ENCODE data around the gene RHPN2. TPM values are rescaled to one million over a fixed set of nuclear protein-coding genes. Genes with fewer than 3 reads are reported as not detected.
"Not testable (repeated sequence)": the region's sequence is repeated elsewhere in the genome, so short reads cannot be mapped to it uniquely, and the experiment has no call there.

RHPN2 gene
- total and polyA plus RNA-seq, 4 donors: 4.0 to 17.5 (median 11.5) TPM

- no peak for TF ChIP-seq CTCF (IDR thresholded peaks at IDR 0.05; ENCODE audit: control extremely low read depth, extremely low read depth)
- no peak for ATAC-seq (ENCODE audit: insufficient read depth, low FRiP score)
- Histone ChIP-seq H3K36me3 (ENCODE audit: control insufficient read depth in 4 of 4, insufficient read depth in 4 of 4, low read length in 4 of 4) (peaks cover 0 to 2% (median 0%) of the 10 kb centered on the region in 4 donors), H3K27ac (ENCODE audit: low read depth in 1 of 2, low read length in 1 of 2) (no peak overlapping the region), H3K27me3 (ENCODE audit: control insufficient read depth in 3 of 3, insufficient read depth in 3 of 3, low read length in 2 of 3) (no peaks in the 10 kb centered on the region), H3K9ac (ENCODE audit: insufficient read depth in 1 of 2, low read length in 2 of 2) (no peak overlapping the region), H3K9me3 (ENCODE audit: control insufficient read depth in 4 of 4, insufficient read depth in 3 of 4, low read length in 3 of 4) (peaks cover 0 to 4% (median 0%) of the 10 kb centered on the region in 4 donors), H3K4me3 (no peak overlapping the region), H3K4me1 (ENCODE audit: control insufficient read depth in 5 of 5, insufficient read depth in 5 of 5, low read length in 5 of 5) (no peaks in the 10 kb centered on the region)
- WGBS, 2 donors: 89% methylated on average over 8 of the region's 8 CpGs
- DNase-seq: no peak
Observed at GRCh38 chr19:33024398-33024797, 40.3 kb downstream of the RHPN2 start.

GRCh38 chr19:33022472-33023116 lies 42.1 kb downstream of the RHPN2 start:
- no peak for TF ChIP-seq CTCF (IDR thresholded peaks at IDR 0.05; ENCODE audit: control extremely low read depth, extremely low read depth)
- Histone ChIP-seq H3K27me3 (ENCODE audit: control insufficient read depth in 3 of 3, insufficient read depth in 3 of 3, low read length in 2 of 3) (no peaks in the 10 kb centered on the region), H3K4me1 (ENCODE audit: control insufficient read depth in 5 of 5, insufficient read depth in 5 of 5, low read length in 5 of 5) (no peaks in the 10 kb centered on the region), H3K9me3 (ENCODE audit: control insufficient read depth in 4 of 4, insufficient read depth in 3 of 4, low read length in 3 of 4) (peaks cover 0 to 2% (median 0%) of the 10 kb centered on the region in 4 donors), H3K27ac (ENCODE audit: low read depth in 1 of 2, low read length in 1 of 2) (no peak overlapping the region), H3K4me3 (no peak overlapping the region), H3K9ac (ENCODE audit: insufficient read depth in 1 of 2, low read length in 2 of 2) (peak overlapping the region in 1 of 2 donors; percentile 46), H3K36me3 (ENCODE audit: control insufficient read depth in 4 of 4, insufficient read depth in 4 of 4, low read length in 4 of 4) (peaks cover 0 to 2% (median 0%) of the 10 kb centered on the region in 4 donors)
- DNase-seq: peak in 2 of 3 donors; percentile 7 to 10
- whole genome bisulfite sequencing, 2 donors: 53 to 59% methylated on average over 11 of the region's 11 CpGs
- ATAC-seq (ENCODE audit: insufficient read depth, low FRiP score): no peak

GRCh38 chr19:33010891-33011290 lies 53.8 kb downstream of the RHPN2 start:
- H3K4me1 ChIP-seq (ENCODE audit: control insufficient read depth in 5 of 5, insufficient read depth in 5 of 5, low read length in 5 of 5); H3K36me3 ChIP-seq (ENCODE audit: control insufficient read depth in 4 of 4, insufficient read depth in 4 of 4, low read length in 4 of 4); H3K4me3 ChIP-seq; ATAC-seq (ENCODE audit: insufficient read depth, low FRiP score); H3K9me3 ChIP-seq (ENCODE audit: control insufficient read depth in 4 of 4, insufficient read depth in 3 of 4, low read length in 3 of 4); DNase-seq; H3K27me3 ChIP-seq (ENCODE audit: control insufficient read depth in 3 of 3, insufficient read depth in 3 of 3, low read length in 2 of 3); H3K9ac ChIP-seq (ENCODE audit: insufficient read depth in 1 of 2, low read length in 2 of 2); H3K27ac ChIP-seq (ENCODE audit: low read depth in 1 of 2, low read length in 1 of 2): not testable (repeated sequence)
- 86 to 96% methylated on average over 4 of the region's 4 CpGs for WGBS, 2 donors

- H3K4me3 ChIP-seq: no peak overlapping the region
- H3K36me3 ChIP-seq (ENCODE audit: control insufficient read depth in 4 of 4, insufficient read depth in 4 of 4, low read length in 4 of 4): peaks cover 0 to 5% (median 0%) of the 10 kb centered on the region in 4 donors
- no peak overlapping the region for H3K27ac ChIP-seq (ENCODE audit: low read depth in 1 of 2, low read length in 1 of 2)
- DNase-seq (no peak), ATAC-seq (ENCODE audit: insufficient read depth, low FRiP score) (no peak)
- H3K4me1 ChIP-seq (ENCODE audit: control insufficient read depth in 5 of 5, insufficient read depth in 5 of 5, low read length in 5 of 5): no peaks in the 10 kb centered on the region
- H3K9me3 ChIP-seq (ENCODE audit: control insufficient read depth in 4 of 4, insufficient read depth in 3 of 4, low read length in 3 of 4): no peaks in the 10 kb centered on the region
- no peak overlapping the region for H3K9ac ChIP-seq (ENCODE audit: insufficient read depth in 1 of 2, low read length in 2 of 2)
- no peak for TF ChIP-seq CTCF (IDR thresholded peaks at IDR 0.05; ENCODE audit: control extremely low read depth, extremely low read depth)
- WGBS, 2 donors: 91 to 96% methylated on average over 4 of the region's 4 CpGs
- H3K27me3 ChIP-seq (ENCODE audit: control insufficient read depth in 3 of 3, insufficient read depth in 3 of 3, low read length in 2 of 3): no peaks in the 10 kb centered on the region
Observed at GRCh38 chr19:33008738-33009137, 56.0 kb downstream of the RHPN2 start.
